HS-27A (cell line): ENCODE data around the gene MAD2L1.
A peak's percentile ranks its signal among the peaks of the same experiment; 100 is the strongest.
"Not testable (repeated sequence)": the region's sequence is repeated elsewhere in the genome, so short reads cannot be mapped to it uniquely, and the experiment has no call there.

Experiments used
- DNase-seq: peaks from one replicate; pipeline ENCODE4 v3.0.0-alpha.2; 2012; ENCODE audit warnings: low read depth, missing footprints

The MAD2L1 gene

GRCh38 chr4:120066517-120067340, at the start of gene MAD2L1:
TSS of gene MAD2L1 (minus strand) at chr4:120066848. CDS start at chr4:120066734, 114 bp downstream.
- peak; percentile 86 for DNase-seq

DNA sequence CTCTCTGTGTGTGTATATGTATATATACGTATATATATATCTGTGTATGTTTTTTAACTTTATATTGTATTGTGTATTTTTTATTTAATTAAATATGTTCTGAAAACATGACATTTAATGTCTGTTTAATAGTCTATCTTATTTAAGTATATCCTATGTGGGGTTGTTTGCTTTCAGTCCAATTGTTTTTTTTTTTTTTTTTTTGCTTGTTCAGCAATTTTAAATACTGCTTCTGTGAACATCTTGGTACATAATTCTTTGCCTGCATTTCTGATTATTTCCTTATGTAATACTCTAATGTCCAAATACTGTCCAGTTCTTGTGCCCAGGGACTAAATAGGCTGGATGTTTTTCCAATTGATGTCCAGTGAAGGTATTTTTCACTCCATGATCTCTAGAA, 45.1 kb upstream of the MAD2L1 start:
- DNase-seq = no peak

DNA sequence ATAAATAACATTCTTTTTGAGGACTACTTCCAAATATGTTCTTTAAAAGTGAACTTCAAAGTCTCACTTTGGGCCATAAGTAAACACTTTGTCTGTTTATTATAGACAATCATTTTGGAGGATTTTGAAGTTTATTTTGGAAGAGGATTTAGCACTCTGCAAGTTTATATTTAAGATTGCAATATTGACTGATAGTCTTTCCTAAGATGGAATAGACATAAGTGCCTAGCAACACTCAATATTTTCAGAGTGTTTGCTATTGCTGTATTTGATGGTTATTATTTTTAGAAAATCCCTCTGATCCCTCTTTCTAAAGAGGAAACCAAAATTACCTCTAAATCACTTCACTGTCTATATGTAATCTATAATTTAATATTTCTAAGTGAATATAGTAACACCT, 42.8 kb upstream of the MAD2L1 start:
- DNase-seq = no peak

GRCh38 chr4:120105472-120105871, 38.8 kb upstream of the MAD2L1 start:
- DNase-seq = no peak

- no peak for DNase-seq
Measured at GRCh38 chr4:120096508-120097297, 30.1 kb upstream of the MAD2L1 start.

DNA sequence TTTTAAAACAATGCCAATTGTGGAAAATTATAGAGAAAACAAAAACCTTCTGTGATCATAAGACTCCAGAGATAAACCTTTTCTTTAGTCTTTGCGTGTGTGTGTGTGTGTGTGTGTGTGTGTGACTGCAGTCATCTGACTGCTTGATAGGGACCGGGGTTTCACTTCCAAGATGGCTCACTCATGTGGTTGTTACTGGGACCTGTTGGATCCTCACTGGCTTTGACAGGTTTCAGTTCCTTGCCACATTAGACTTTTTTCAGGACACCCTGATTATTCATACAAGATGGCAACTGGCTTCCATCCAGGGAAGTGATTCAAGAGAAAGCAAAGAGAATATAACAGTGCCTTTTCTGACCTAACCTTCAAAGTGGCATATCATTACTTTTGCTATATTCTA, 21.9 kb upstream of the MAD2L1 start:
- DNase-seq = no peak

- not testable (repeated sequence) for DNase-seq
Measured at GRCh38 chr4:120088066-120088465, 21.4 kb upstream of the MAD2L1 start.

GRCh38 chr4:120085705-120086104, 19.1 kb upstream of the MAD2L1 start:
- no peak for DNase-seq

- no peak for DNase-seq
Measured at GRCh38 chr4:120084327-120084726, 17.7 kb upstream of the MAD2L1 start.

- no peak for DNase-seq
Measured at GRCh38 chr4:120083152-120083551, 16.5 kb upstream of the MAD2L1 start.

DNA sequence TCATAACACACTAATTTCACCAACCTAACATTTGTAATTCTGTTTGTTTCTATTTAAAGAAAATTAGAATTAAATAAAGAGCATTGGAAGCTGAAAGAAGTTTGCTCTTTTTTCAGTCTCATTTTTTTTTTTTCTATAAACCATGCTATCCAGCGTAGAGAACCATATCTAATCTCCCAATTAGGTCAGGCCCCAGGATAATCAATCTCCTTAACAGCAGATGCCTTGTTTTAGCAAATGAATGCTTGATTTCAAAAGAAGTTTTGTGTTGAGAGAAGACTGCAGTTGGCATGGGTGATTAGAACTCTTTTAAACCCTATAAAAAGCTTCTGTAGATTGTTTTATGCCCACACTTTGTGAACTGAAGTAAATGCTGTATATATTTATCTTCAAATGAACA, 15.6 kb upstream of the MAD2L1 start:
- DNase-seq = no peak

DNA sequence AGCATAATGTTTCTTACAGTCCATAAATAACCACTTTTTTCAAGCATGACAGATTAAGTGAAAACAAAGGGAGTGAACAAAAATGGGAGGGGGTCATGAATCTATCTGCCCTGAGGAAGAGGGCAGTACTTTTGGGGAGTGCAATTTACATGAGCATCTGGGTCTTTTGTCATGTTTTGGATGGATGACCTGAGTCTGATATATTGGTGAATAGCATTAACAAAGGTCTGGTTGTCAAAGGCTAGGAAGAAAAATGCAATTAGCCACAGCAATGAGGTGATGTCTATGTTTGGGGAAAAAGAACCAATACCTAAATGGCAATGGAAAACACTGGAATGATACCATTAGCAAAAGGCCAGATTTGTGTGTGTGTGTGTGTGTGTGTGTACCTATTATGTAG, 15.1 kb upstream of the MAD2L1 start:
- no peak for DNase-seq

DNA sequence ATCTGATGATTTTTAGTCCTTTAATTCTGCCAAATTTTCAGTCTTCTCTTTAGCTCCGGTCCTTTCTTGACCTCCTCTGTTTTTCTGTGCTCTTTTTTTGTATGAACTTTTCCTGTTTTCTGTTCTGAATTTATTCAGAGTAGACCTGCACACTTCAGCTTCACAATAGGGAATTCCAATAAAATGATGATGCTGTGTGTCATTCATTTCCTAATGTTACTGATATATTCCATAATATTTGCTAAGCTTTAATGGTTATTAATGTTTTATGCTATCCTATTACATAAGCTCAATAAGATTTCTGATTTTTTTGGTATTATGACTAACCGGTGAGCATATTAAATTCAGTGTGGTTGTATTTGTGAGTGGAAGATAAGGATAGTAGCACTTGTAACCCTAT, 13.9 kb upstream of the MAD2L1 start:
- DNase-seq = no peak

DNA sequence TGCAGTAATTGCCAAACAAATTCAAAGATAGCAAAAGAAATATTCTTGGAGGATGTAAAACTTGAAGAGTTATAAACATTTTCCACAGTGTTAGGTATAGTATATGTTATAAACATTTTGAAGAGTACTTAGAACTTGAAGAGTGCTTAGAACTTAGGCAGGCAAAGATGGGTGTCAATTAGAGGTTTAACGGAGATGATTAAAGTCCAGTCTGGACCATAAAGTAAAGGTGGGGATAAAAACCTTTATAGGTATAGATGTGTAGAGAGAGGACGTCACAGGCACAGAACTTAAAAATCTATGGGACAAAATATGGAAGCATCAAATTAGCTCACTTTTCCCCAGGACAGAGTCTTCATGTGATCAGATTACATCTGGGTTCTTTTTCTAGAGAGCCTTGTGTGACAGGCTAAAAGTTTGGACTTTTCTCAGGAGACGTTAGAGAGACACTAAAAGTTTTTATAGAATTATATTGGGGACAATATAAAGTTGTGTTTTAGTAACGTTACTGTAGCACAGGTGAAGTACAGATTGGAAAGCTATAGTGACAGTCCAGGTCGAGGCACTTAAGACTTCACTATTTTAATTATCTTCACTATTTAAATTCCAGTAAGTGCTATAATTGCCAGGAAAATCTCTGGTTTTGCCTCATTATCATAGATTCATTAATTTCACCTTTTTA, 13.3 kb upstream of the MAD2L1 start:
- no peak for DNase-seq

GRCh38 chr4:120078216-120078615, 11.6 kb upstream of the MAD2L1 start:
- DNase-seq = no peak

DNA sequence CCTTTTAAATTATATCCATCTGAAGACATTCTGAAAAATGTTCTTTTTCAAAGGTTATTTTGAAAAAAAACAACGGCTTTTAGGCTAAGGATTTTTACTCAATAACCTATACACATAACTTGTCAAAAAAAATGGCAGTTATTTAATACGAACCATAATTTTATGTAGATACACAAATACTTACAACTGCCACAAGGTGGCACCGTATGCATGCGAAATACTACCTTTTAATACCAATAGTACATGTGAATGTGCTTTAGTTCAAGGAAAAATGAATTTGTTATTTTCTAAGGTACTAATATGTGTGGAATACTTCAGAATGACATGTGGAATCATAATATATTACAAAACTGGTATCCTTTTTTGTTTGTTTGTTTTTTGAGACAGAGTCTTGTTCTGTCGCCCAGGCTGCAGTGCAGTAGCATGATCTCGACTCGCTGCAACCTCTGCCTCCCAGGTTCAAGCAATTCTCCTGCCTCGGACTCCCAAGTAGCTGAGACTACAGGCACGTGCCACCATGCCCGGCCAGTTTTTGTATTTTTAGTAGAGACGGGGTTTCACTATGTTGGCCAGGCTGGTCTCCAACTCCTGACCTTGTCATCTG, 4.6 kb upstream of the MAD2L1 start:
- DNase-seq = no peak

DNA sequence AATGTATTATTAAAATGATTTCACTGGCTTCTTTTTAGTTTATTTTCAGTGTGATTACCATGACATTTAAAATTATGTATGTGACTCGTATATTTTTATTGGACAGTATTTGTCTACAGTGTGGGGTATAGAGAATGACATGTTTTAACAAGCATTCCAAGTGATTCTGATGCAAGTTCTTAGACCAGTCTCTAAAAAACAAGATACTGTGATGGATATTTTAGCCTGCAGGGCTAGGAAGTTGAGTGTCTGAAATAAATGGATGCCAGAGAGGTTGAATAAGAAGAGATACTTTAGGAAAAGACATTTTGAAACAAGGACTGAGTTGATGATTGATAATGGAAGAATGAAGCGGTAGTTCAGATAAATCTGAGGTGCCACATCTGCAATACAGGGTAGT, 3.5 kb upstream of the MAD2L1 start:
- DNase-seq = no peak

GRCh38 chr4:120065974-120066516, 603 bp downstream of the MAD2L1 start:
- no peak for DNase-seq

DNA sequence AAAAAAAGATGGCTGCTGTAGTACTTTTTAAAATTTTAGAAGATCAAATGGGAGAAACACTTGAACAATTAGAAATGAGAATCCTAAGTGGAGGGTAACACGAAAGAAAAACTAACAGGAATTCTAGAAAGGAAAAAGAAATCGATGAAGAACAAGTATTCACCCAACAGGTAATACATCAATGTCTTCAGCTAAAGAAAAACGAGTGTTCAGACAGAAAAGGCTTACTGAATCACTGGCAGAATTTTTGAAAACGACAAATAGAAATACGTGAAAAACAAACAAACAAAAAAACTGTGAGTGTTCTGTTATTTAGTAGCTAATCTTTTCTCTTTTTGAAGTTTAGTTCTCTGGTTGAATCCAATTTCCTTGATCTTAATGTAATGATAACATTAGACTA, 1.8 kb downstream of the MAD2L1 start:
- no peak for DNase-seq

DNA sequence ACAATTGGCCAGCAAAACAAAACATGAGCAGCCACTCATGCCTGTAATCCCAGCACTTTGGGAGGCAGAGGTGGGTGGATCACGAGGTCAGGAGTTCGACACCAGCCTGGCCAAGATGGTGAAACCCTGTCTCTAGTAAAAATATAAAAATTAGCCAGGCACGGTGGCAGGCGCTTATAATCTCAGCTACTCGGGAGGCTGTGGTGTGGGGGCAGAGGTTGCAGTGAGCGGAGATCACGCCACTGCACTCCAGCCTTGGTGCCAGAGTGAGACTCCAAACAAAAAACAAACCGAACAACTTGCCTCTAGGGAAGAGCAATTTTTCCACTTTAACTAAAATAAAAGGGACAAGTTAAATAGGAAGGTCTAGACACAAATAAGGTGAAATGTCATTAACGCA, 2.9 kb downstream of the MAD2L1 start:
- not testable (repeated sequence) for DNase-seq

DNA sequence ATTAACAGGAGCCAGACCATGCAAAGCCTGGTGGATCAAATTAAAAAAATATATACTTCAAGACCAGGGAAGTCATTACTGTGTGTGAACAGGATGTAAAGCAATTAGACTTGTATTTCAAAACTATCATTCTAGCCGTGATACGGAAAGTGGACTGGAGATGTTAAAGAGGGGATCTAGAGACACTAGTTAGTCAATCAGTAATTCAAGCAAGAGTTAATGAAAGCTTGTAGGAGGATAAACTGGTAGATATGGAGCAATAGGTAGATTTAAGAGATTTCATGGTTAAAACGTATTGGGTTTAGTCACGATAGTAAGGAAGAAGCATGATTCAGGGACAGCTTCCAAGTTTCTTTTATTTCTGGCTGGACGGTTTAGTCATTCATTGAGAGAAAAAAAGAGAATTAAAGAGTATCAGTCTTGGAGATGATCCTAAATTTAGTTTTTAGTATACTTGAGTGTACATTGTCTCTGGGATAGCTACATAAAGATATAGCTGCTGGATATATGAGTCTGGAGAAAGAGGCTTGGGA, 3.9 kb downstream of the MAD2L1 start:
- no peak for DNase-seq

DNA sequence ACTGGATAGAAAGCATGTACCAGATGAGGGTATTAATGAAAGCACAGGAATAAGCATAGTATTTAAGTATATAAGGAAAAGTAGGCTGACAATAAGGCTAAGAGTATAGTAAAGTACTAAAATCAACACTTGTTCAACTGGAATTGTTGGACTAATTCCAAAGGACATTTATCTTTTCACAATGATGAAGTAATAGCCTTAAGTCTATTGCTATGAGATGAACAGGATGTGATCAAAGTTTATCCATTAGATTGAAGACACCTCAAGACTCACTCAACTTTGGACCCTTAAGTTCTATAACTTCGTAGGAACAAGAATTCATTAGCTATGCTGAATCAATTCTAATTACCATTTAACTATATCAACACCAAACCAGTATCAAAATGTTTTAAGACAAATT, 7.6 kb downstream of the MAD2L1 start:
- DNase-seq = no peak
